ENCODE data around the gene PTPRD. TPM values are rescaled to one million over a fixed set of nuclear protein-coding genes. Genes with fewer than 3 reads are reported as not detected.

PTPRD gene
- polyA plus RNA-seq, 4 donors: 99.8 to 230 (median 118) TPM

- no peak for DNase-seq (ENCODE audit: low read depth in 4 of 4, low spot score in 3 of 4)
Observed at GRCh38 chr9:8539681-8540197, 2073.1 kb downstream of the PTPRD start.

DNA sequence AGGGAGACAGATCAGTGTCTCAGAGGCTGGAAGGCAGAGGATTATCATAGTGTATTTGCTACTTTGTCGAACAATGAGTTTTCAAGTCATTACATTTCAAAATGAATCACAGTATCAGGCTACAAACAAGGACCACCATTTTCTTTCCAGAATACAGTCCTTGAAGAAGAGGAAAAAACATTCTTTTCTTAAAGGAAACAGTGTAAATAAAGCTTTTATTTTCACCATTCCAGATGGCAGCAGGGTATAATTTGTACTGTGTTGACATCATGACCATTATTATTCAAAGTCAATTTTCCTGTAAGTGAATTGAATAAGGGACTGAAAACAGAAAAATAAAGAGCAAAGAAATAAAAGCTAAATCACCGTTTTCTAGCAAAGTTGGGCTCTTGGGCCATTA lies 2076.0 kb downstream of the PTPRD start:
- DNase-seq (ENCODE audit: low read depth in 4 of 4, low spot score in 3 of 4): no peak

GRCh38 chr9:8534828-8535227 lies 2078.0 kb downstream of the PTPRD start:
- no peak for DNase-seq (ENCODE audit: low read depth in 4 of 4, low spot score in 3 of 4)

GRCh38 chr9:8533681-8534080 lies 2079.1 kb downstream of the PTPRD start:
- DNase-seq (ENCODE audit: low read depth in 4 of 4, low spot score in 3 of 4): no peak

GRCh38 chr9:8531826-8532415 lies 2080.9 kb downstream of the PTPRD start:
- DNase-seq (ENCODE audit: low read depth in 4 of 4, low spot score in 3 of 4): no peak

DNA sequence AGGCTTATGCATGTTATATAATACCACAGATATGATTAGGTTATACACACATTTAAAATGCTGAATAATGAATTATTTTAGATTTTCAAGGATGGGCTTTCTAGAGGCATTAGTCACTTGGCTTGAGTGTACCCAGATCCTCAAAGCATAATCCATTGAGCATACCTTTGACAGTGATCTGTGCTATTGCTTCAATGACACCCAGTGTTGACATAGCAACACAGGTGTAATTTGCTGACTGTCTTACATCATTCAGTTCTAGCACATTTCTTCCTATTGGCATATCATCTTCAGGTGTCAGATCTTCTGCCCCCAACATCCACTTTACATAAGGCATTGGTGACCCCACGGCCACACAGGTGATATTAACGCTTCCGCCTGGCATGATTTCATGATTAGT lies 2091.7 kb downstream of the PTPRD start:
- no peak for DNase-seq (ENCODE audit: low read depth in 4 of 4, low spot score in 3 of 4)

DNA sequence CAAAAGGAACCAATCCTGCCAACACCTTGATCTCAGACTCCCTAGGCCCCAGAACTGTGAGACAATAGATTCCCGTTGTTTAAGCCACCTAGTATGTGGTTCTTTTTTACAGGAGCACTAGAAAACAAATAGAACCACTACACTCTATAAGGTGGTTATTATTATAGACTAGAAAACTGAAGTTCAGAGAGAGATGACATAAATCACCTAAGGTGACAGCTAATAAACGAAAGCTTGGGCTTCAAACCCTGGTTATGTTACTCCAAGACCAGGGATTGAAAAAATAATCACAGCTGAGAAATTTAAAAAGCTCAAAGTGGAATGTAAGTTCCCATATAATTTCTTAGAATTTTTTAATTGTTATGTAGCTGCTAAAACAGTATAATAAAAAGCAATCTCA lies 2097.1 kb downstream of the PTPRD start:
- DNase-seq (ENCODE audit: low read depth in 4 of 4, low spot score in 3 of 4): no peak

DNA sequence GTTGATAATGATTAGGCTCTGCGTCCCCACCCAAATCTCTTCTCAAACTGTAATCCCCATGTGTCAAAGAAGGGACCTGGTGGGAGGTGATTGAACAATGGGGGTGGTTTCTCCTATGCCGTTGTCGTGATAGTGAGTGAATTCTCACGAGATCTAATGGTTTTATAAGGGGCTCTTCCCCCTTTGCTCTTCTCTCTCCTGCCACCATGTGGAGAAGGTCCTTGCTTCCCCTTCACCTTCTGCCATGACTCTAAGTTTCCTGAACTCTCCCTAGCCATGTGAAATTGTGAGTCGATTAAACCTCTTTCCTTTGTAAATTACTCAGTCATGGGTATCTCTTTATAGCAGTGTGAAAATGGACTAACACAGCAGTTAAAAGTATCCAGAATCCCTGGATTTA lies 2098.0 kb downstream of the PTPRD start:
- no peak for DNase-seq (ENCODE audit: low read depth in 4 of 4, low spot score in 3 of 4)

- DNase-seq (ENCODE audit: low read depth in 4 of 4, low spot score in 3 of 4): no peak
Observed at GRCh38 chr9:8508671-8509290, 2104.0 kb downstream of the PTPRD start.

- DNase-seq (ENCODE audit: low read depth in 4 of 4, low spot score in 3 of 4): no peak
Observed at GRCh38 chr9:8494571-8494970, 2118.2 kb downstream of the PTPRD start.

GRCh38 chr9:8492679-8493078 lies 2120.1 kb downstream of the PTPRD start:
- no peak for DNase-seq (ENCODE audit: low read depth in 4 of 4, low spot score in 3 of 4)

DNA sequence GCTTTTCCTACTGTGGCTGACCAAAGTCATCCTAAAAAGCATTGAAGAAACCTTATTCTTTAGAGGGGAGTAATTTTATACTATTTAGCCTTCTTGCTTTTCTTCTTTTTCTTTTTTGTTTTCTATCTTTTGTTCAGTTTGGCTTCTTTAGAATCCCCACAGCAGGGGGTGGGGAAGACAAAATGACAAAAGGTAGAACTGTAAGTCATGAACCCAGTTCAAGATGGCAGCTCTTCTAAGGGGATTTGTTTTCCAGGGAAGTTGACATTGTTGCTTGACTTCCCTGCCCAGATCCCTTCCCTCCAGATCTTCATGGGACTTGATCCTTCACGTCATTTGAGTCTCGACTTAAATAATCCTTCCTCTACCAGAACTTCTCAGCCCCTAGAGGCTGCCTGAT lies 2120.8 kb downstream of the PTPRD start:
- no peak for DNase-seq (ENCODE audit: low read depth in 4 of 4, low spot score in 3 of 4)

DNA sequence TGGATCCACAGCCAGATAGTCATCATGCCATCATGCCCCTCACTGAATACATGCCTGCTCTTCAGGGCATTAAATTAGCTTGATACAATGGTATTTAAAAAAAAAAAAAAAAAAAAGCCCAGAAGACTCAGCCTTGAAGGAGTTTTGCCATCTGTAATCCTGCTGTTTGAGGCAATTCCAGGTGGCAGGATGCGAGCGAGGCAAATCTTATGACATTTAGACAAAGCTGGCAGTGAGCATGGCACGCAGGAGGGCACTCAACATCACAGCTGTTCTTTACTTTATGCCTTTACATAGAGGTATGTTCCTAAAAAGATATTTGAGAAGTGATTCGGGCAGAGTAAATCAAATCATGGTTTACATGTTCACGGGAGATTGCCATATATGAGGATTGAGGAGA lies 2121.2 kb downstream of the PTPRD start:
- DNase-seq (ENCODE audit: low read depth in 4 of 4, low spot score in 3 of 4): no peak

DNA sequence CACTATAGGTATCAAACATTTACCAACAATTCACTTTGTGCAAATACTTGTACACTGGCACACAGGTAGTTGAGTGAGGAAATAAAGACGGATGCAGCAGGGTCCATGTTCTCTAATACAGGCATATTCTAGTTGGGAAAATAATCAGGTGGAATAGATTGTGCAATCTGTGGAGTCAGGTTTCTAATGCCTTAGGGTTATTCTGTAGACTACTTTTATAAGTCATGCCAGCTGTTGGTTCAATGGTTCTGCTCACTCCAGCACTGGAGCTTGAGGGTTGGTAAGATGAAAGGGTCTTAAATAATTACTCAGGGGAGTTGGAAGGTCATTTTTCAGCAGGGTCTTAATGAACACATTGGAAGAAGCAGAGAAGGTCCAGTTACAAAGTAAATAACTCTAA lies 2123.0 kb downstream of the PTPRD start:
- DNase-seq (ENCODE audit: low read depth in 4 of 4, low spot score in 3 of 4): no peak

DNA sequence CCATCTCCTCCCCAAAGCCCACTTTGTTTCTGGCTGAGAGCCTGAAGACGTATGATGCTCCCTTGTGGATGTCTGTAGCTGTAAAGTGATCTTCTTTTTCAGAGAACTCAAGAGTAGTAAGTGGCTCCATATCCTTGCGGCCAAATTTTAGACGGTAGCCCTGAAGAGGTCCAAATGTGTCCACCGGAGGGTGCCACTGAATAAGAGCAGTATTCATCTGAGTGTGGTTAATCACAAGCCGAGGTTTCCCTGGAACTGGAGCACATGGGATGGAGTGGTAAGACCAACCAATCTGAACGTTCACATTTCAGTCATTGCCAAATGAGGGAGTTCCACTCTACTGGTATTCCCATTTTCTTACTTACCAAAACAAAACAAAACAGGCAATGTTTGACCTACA lies 2126.7 kb downstream of the PTPRD start:
- DNase-seq (ENCODE audit: low read depth in 4 of 4, low spot score in 3 of 4): no peak

DNA sequence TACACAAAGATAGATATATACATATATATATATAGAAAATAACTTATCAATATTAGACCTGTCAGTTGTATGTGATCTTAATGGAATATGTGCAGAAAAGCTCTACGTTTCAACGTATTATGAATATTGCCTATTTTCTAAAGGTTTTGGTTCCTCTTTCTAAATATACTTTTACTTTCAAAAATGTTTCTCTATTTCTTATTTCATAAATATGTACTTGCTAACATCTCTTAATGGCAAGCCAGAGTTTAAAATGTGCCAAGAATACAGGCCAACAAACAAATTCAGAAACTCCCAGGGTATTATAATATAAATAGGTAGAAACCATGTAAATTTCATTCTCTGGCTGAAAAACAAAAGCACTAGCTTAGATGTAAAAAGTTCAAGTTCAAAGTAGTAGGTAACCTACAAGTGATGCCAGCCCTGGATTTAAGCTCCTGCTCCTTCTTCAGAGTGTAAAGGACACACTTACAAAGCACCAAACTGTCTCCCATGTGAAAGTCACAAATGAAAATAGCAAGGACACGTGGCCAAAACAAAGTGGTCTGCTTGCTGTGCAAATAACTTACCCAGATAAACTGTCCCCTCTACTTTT lies 2128.1 kb downstream of the PTPRD start:
- DNase-seq (ENCODE audit: low read depth in 4 of 4, low spot score in 3 of 4): no peak

GRCh38 chr9:8477450-8477849 lies 2135.4 kb downstream of the PTPRD start:
- no peak for DNase-seq (ENCODE audit: low read depth in 4 of 4, low spot score in 3 of 4)

DNA sequence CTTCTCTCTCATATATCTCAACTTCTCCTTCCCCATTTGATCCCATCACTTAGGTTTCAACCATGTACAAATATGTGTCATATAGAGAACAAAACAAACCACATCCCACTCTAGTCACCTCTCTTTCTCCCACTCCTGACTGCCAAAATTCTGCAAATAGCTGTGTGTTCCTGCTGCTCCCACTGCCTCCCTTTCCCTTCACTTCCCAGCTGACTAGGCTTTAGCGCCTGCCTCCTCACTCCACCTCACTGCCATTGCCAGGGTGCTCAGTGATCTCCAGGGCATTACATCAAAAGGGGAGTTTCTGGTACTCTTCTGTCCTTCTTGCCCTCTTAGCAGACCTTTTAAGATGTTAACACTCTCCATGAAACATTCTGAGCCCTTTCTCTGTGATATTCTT lies 2137.9 kb downstream of the PTPRD start:
- no peak for DNase-seq (ENCODE audit: low read depth in 4 of 4, low spot score in 3 of 4)

GRCh38 chr9:8473244-8474020 lies 2139.4 kb downstream of the PTPRD start:
- no peak for DNase-seq (ENCODE audit: low read depth in 4 of 4, low spot score in 3 of 4)

DNA sequence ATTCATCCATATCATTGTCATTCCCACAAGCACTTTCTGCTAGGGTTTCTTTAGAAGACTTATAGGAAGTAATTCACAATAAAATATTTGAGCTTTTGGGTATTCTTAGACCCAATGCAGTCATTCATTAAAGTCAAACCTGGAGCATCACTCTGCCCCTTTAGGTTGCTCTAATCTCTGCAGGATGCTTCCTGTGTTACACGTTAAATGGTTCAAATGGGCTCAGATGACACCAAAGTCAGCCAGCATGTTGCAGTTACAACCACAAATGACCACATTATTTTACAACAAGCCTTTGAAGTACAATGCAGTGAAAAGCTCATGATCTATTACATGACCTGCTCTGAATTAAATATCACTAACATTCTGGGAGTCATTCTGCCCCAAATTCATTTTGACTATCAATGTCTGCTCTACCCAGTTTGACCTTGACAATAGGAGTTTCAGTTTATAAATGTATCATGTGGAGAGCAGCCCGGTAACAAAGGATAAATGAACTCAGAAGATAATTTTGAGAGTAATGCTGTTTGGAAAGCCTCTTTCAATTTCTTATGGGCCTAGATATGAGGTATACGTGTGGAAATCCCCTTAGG lies 2144.7 kb downstream of the PTPRD start:
- DNase-seq (ENCODE audit: low read depth in 4 of 4, low spot score in 3 of 4): no peak

DNA sequence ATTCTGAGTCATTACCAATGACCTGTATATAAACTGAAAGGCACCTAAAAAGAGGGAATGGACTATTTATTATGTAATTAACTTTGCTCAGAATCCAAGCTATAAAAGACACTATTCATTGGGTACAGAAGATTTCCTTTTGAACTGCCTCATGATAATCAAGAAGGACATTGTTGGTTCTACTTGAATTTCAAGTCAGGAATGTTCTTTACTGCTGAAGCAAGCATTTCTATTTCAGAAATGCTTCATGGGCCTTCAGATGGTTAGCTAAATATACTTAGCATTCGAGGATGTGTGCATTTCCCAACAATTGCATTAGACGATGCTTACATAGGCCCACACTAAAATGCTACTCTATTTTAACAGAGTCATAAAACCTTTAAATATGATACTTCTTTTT lies 2155.0 kb downstream of the PTPRD start:
- DNase-seq (ENCODE audit: low read depth in 4 of 4, low spot score in 3 of 4): no peak

All from left renal pelvis (tissue), 4 donors.